Activated naive CD4-positive, alpha-beta T cell treated with anti-CD3 and anti-CD28 coated beads, Interleukin-2, amount 50 U/mL, for 72 hours (primary cell): ENCODE measurements around the gene ADGB. TPM values are rescaled to one million over a fixed set of nuclear protein-coding genes. Genes with fewer than 3 reads are reported as not detected.
"Not testable (repeated sequence)": the region's sequence is repeated elsewhere in the genome, so short reads cannot be mapped to it uniquely, and the experiment has no call there.

Experiments used
- ATAC-seq, 2 donors: fragments of 150-1000 bp; cut with Tn5 transposase; 2 replicates each; pipeline ENCODE4 v1.10.0; 2021; ENCODE audit warnings: mild to moderate bottlenecking in 2 of 2, moderate library complexity in 2 of 2
- DNase-seq, 2 donors: peaks; one replicate each; pipeline ENCODE4 v3.0.0; 2021 to 2022; ENCODE audit warnings: low spot score in 2 of 2
- H3K27ac Mint-ChIP-seq, 2 donors: one replicate each; pipeline ENCODE4 v1.8.0; 2022; ENCODE audit warnings: mild to moderate bottlenecking in 2 of 2, mixed read lengths in 2 of 2
- H3K36me3 Mint-ChIP-seq, 2 donors: one replicate each; pipeline ENCODE4 v1.8.0; 2022; ENCODE audit warnings: mixed read lengths in 2 of 2
- H3K9me3 Mint-ChIP-seq, 2 donors: one replicate each; pipeline ENCODE4 v1.8.0; 2022; ENCODE audit warnings: mixed read lengths in 2 of 2
- total RNA-seq, 2 donors: library from RNA; stranded (reverse); gene quantifications; one replicate each; pipeline ENCODE4 v1.2.3, GENCODE V29; 2022

ADGB gene
- total RNA-seq, 2 donors from 2014 or later: not detected

GRCh38 chr6:146827216-146827928, 228.6 kb downstream of the ADGB start:
- Mint-ChIP-seq H3K27ac (no peak overlapping the region), H3K9me3 (no peaks in the 10 kb centered on the region), H3K36me3 (no peaks in the 10 kb centered on the region)
- DNase-seq: no peak
- ATAC-seq: no peak

GRCh38 chr6:146829792-146830565, 231.2 kb downstream of the ADGB start:
- Mint-ChIP-seq H3K36me3 (no peaks in the 10 kb centered on the region), H3K27ac (no peak overlapping the region), H3K9me3 (no peaks in the 10 kb centered on the region)
- ATAC-seq (no peak), DNase-seq (no peak)

DNA sequence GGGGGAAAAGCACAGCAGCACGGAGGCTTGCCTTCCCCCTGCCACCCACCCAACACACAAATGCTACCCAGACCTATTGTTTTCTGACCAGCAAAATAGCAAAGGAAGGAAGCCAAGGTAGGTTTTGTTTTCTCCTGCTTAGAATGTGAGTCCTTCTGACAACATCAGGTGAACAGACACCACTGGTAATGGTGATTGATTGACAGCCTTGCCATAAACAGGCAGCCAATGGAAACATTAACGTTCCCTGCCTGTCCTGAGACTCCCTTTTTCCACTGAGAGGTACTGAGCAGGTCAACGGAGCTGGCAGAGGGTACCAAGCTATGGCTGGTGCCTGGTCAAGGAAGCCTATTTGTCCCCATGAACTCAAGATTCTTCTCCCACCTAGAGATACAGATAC, 234.4 kb downstream of the ADGB start:
- ATAC-seq: no peak

GRCh38 chr6:146840216-146840615, 241.4 kb downstream of the ADGB start:
- no peak for DNase-seq

More for the DNA sequence above, 234.4 kb downstream of the ADGB start:
- DNase-seq: no peak
- Mint-ChIP-seq H3K9me3 (no peaks in the 10 kb centered on the region), H3K36me3 (no peaks in the 10 kb centered on the region), H3K27ac (no peak overlapping the region)

GRCh38 chr6:146840641-146841040, 241.9 kb downstream of the ADGB start:
- DNase-seq: no peak
- no peak for ATAC-seq
- peaks cover 0 to 2% of the 10 kb centered on the region in 2 donors for H3K9me3 Mint-ChIP-seq
- no peak overlapping the region for H3K27ac Mint-ChIP-seq
- H3K36me3 Mint-ChIP-seq: peaks cover 0 to 10% of the 10 kb centered on the region in 2 donors

More at GRCh38 chr6:146840216-146840615, 241.4 kb downstream of the ADGB start:
- no peak overlapping the region for H3K27ac Mint-ChIP-seq
- H3K36me3 Mint-ChIP-seq: peaks cover 0 to 8% of the 10 kb centered on the region in 2 donors
- no peaks in the 10 kb centered on the region for H3K9me3 Mint-ChIP-seq
- ATAC-seq: no peak

- no peak for DNase-seq
- H3K9me3 Mint-ChIP-seq: peaks cover 0 to 19% of the 10 kb centered on the region in 2 donors
- ATAC-seq: no peak
These were observed 248.7 kb downstream of the ADGB start for GRCh38 chr6:146847426-146847825.

DNA sequence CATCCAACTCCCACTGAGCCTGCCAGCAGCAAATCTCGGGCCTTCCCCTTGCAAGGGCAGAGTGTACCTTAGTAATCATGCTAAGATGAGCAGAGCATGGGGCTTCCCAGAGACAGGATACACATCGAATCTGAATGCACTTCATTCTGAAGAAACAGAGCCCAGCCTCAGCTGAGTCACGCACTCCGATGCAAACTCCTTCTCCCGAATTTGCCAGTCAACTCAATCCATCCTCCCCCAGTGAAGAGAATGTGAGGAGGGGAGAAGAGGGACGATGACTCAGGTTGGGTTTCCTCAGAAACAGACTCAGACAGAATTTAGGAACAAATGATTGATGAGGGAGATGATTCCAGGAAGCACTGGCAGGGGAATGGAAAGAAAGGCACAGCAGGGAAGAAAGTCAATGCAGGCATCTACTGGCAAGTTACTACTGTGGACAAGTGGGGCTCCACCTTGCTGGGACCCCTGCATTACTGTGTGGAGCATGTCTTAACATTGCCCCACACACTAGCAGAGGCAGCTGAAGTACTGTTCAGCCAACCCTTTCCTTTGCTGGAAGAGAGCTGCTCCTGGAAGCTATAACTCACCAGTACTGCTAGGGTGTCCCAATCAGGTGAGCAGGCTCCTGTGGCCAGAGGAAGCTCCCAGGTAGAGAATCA, 251.6 kb downstream of the ADGB start:
- ATAC-seq: peak in 1 of 2 donors; percentile 67
- no peak for DNase-seq
- H3K36me3 Mint-ChIP-seq: peaks cover 4 to 36% of the 10 kb centered on the region in 2 donors
- peaks cover 4 to 32% of the 10 kb centered on the region in 2 donors for H3K9me3 Mint-ChIP-seq
- H3K27ac Mint-ChIP-seq: peak overlapping the region; percentile 80 to 82

More at GRCh38 chr6:146847426-146847825, 248.7 kb downstream of the ADGB start:
- H3K27ac Mint-ChIP-seq: no peak overlapping the region
- H3K36me3 Mint-ChIP-seq: peaks cover 0 to 32% of the 10 kb centered on the region in 2 donors

DNA sequence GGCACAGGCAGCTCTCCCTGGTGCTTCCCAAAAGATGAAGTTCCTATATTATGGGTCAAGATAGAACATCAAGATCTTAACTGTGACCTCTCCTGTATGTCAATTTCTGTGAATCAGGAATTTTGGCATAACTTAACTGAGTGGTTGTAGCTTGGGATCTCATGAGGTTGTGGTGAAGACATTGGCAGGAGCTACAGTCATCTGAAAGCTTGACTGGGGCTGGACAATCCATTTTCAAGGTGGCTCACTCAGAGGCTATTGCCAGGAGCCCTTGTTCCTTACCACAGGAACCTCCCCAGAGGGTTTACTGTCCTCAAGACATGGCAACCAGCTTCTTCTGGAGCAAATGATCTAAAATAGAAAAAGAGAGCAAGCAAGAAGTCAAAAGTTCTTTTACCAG, 252.2 kb downstream of the ADGB start:
- H3K9me3 Mint-ChIP-seq: peaks cover 4 to 26% of the 10 kb centered on the region in 2 donors
- peak overlapping the region; percentile 80 to 82 for H3K27ac Mint-ChIP-seq
- no peak for ATAC-seq
- DNase-seq: no peak
- peaks cover 4 to 30% of the 10 kb centered on the region in 2 donors for H3K36me3 Mint-ChIP-seq

GRCh38 chr6:146851837-146852236, 253.1 kb downstream of the ADGB start:
- Mint-ChIP-seq H3K9me3 (peaks cover 4 to 21% of the 10 kb centered on the region in 2 donors), H3K27ac (peak overlapping the region; percentile 5 to 82), H3K36me3 (peaks cover 4 to 24% of the 10 kb centered on the region in 2 donors)
- ATAC-seq (peak; percentile 82 to 84), DNase-seq (peak in 1 of 2 donors; percentile 31)

DNA sequence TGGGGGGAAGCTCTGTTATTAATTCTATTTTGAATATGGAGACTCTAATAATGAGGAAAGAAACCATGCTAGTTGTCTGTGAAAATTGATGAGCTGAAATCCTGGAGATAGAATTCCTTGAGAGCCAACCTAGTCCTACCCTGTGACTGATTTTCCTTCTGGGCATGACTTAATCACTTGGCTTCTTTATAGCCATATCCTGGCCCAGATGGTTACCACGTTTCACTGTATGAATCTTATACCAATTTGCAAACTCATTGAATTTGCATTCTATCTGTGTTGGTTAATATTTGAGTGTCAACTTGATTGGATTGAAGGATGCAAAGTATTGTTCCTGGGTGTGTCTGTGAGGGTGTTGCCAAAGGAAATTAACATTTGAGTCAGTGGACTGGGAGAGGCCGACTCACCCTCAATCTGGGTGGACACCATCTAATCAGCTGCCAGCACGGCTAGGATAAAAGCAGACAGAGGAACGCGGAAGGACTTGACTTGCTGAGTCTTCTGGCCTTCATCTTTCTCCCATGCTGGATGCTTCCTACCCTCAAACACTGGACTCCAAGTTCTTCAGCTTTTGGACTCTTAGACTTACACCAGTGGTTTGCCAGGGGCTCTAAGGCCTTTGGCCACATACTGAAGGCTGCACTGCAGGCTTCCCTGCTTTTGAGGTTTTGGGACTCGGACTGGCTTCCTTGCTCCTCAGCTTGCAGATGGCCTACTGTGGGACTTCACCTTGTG, 255.9 kb downstream of the ADGB start:
- Mint-ChIP-seq H3K36me3 (peaks cover 4 to 24% of the 10 kb centered on the region in 2 donors), H3K9me3 (peaks cover 4 to 21% of the 10 kb centered on the region in 2 donors)
- not testable (repeated sequence) for ATAC-seq, H3K27ac Mint-ChIP-seq, DNase-seq

DNA sequence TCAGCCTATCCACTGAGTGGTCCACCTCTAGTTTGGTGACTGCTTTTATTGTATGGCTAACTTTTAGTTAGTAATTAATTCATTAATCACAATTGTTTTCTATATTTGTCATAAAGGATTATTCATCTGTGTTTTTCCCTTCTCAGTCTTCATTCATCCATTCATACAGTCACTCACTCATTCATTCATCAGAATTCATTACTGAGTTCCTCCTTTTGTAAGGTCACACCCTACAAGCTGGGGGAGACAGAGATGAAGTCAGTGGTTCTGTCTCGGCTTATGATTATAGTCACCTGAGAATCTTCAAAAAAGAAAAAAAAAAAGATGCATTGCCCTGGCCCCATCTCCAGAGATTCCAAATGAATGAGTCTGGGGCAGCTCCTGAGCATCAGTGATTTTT, 257.1 kb downstream of the ADGB start:
- Mint-ChIP-seq H3K27ac (peak overlapping the region in 1 of 2 donors; percentile 31), H3K36me3 (peaks cover 4 to 16% of the 10 kb centered on the region in 2 donors), H3K9me3 (peaks cover 4 to 17% of the 10 kb centered on the region in 2 donors)
- DNase-seq (no peak), ATAC-seq (peak in 1 of 2 donors; percentile 25)

- peak overlapping the region in 1 of 2 donors; percentile 82 for H3K27ac Mint-ChIP-seq
- H3K9me3 Mint-ChIP-seq: peaks cover 4 to 17% of the 10 kb centered on the region in 2 donors
- ATAC-seq: peak; percentile 49 to 68
- peaks cover 4 to 16% of the 10 kb centered on the region in 2 donors for H3K36me3 Mint-ChIP-seq
- peak in 1 of 2 donors; percentile 33 for DNase-seq
These were observed 257.5 kb downstream of the ADGB start for GRCh38 chr6:146856296-146856695.

GRCh38 chr6:146857180-146857979, 258.6 kb downstream of the ADGB start:
- ATAC-seq (peak; percentile 72 to 79), DNase-seq (peak; percentile 75 to 85)
- peaks cover 4 to 13% of the 10 kb centered on the region in 2 donors for H3K9me3 Mint-ChIP-seq
- H3K27ac Mint-ChIP-seq: peak overlapping the region in 1 of 2 donors; percentile 41
- peaks cover 4 to 12% of the 10 kb centered on the region in 2 donors for H3K36me3 Mint-ChIP-seq

GRCh38 chr6:146857980-146858347, 259.2 kb downstream of the ADGB start:
- H3K36me3 Mint-ChIP-seq: peaks cover under 1 to 6% of the 10 kb centered on the region in 2 donors
- no peak for ATAC-seq
- no peak for DNase-seq
- H3K9me3 Mint-ChIP-seq: peaks cover under 1 to 7% of the 10 kb centered on the region in 2 donors
- no peak overlapping the region for H3K27ac Mint-ChIP-seq

DNA sequence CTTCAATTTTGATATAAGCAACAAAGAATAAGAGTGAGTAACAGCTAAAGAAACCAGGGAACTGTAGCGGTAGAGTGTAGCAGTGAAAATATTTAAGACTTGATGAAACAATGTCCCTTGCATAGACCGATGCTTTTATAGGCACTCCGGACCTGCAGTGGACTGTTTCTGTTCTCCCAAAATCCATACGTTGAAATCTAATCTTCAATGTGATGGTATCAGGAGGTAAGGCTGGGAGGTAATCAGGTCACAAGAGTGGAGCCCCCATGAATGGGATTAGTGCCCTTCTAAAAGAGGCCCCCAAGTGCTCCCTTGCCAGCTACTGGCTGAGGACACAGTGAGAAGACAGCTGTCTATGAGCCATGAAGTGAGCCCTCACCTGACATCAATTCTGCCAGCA, 260.4 kb downstream of the ADGB start:
- ATAC-seq: no peak
- Mint-ChIP-seq H3K36me3 (no peaks in the 10 kb centered on the region), H3K9me3 (no peaks in the 10 kb centered on the region), H3K27ac (no peak overlapping the region)
- no peak for DNase-seq
